Pulmonary artery endothelial cell (primary cell): Measurements from ENCODE around the gene COX19. TPM values are rescaled to one million over a fixed set of nuclear protein-coding genes. Genes with fewer than 3 reads are reported as not detected.
"Not testable (repeated sequence)": the region's sequence is repeated elsewhere in the genome, so short reads cannot be mapped to it uniquely, and the experiment has no call there.

Experiments used
- DNase-seq: peaks from one replicate; pipeline ENCODE4 v3.0.0-alpha.2; 2011; ENCODE audit warnings: low read depth, low spot score
- total RNA-seq: library from RNA; depleted of rRNA; stranded (reverse); fragments of >200 nt; gene quantifications from 2 replicates; pipeline ENCODE4 v1.2.3, GENCODE V29; 2014

COX19 gene
- total RNA-seq, 1 donor from 2014 or later: 5.9 TPM

GRCh38 chr7:927031-927671, 48.2 kb downstream of the COX19 start:
- DNase-seq: no peak

- no peak for DNase-seq
Observed at GRCh38 chr7:926061-927030, 49.0 kb downstream of the COX19 start.

GRCh38 chr7:925601-926000, 49.7 kb downstream of the COX19 start:
- DNase-seq: no peak

- DNase-seq: no peak
Observed at GRCh38 chr7:924541-925231, 50.7 kb downstream of the COX19 start.

- DNase-seq: not testable (repeated sequence)
Observed at GRCh38 chr7:924042-924441, 51.3 kb downstream of the COX19 start.

- no peak for DNase-seq
Observed at GRCh38 chr7:923108-924041, 52.0 kb downstream of the COX19 start.

GRCh38 chr7:922334-923107, 52.8 kb downstream of the COX19 start:
- DNase-seq: no peak

GRCh38 chr7:921581-922333, 53.6 kb downstream of the COX19 start:
- DNase-seq: no peak

GRCh38 chr7:921071-921461, 54.3 kb downstream of the COX19 start:
- DNase-seq: no peak

- no peak for DNase-seq
Observed at GRCh38 chr7:920351-921070, 54.8 kb downstream of the COX19 start.

- DNase-seq: no peak
Observed at GRCh38 chr7:919924-920341, 55.4 kb downstream of the COX19 start.

GRCh38 chr7:919114-919442, 56.3 kb downstream of the COX19 start:
- no peak for DNase-seq

GRCh38 chr7:918441-919113, 56.8 kb downstream of the COX19 start:
- DNase-seq: no peak

GRCh38 chr7:918118-918425, 57.3 kb downstream of the COX19 start:
- DNase-seq: no peak

- DNase-seq: no peak
Observed at GRCh38 chr7:917255-918117, 57.9 kb downstream of the COX19 start.

GRCh38 chr7:916291-916941, 58.9 kb downstream of the COX19 start:
- DNase-seq: no peak
